Dendritic cell treated with granulocyte-macrophage colony-stimulating factor and Interleukin-4, amounts not matched to agents 40 ng/mL and 50 ng/mL, for 4 days (primary cell): ENCODE measurements around the gene ITGB8.
A peak's percentile ranks its signal among the peaks of the same experiment; 100 is the strongest.
"Not testable (repeated sequence)": the region's sequence is repeated elsewhere in the genome, so short reads cannot be mapped to it uniquely, and the experiment has no call there.

Experiments used
- H3K27ac Mint-ChIP-seq: one replicate; pipeline ENCODE4 v1.8.0; 2022; ENCODE audit warnings: mild to moderate bottlenecking, mixed read lengths
- H3K27me3 Mint-ChIP-seq: one replicate; pipeline ENCODE4 v1.8.0; 2022; ENCODE audit warnings: mild to moderate bottlenecking, mixed read lengths
- H3K36me3 Mint-ChIP-seq: one replicate; pipeline ENCODE4 v1.8.0; 2022; ENCODE audit warnings: low read depth, mixed read lengths
- H3K4me1 Mint-ChIP-seq: one replicate; pipeline ENCODE4 v1.8.0; 2022; ENCODE audit warnings: low read depth, mixed read lengths
- H3K4me3 Mint-ChIP-seq: one replicate; pipeline ENCODE4 v1.8.0; 2022; ENCODE audit warnings: mild to moderate bottlenecking, moderate library complexity, mixed read lengths
- H3K9me3 Mint-ChIP-seq: one replicate; pipeline ENCODE4 v1.8.0; 2022; ENCODE audit warnings: mixed read lengths
- intact Hi-C: fragments of 100-400 bp; cut with micrococcal nuclease; formaldehyde crosslinking; loops from one replicate; pipeline ENCODE4 v1.15.0; 2022

Gene ITGB8

DNA sequence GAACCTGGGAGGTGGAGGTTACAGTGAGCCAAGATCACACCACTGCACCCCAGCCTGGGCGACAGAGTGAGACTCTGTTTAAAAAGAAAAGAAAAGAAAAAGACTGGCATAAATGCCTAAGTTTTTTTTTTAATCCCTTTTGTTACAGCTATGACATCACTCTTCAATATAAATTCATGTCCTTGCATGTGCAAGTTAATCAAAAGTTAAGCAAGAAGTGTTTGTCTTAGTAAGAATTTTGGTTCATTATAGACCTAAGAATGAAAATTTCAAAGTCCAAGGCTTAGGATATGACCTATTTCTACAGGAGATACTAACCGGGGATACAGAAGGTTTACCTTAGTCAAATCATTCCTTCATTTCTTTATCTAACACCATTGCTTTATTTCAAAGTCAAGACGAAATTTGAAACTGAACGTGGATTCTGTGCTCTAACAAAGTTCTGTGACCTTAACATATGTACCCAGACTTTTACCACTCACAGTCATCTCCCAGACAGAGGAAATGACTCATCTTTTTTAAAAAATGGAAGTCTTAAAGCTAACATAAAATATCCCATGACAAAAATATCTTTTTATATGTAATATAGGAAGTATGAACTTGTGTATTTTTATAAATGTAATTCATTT lies 29.3 kb upstream of the ITGB8 start:
- Mint-ChIP-seq H3K9me3 (no peaks in the 10 kb centered on the region), H3K4me3 (no peak overlapping the region), H3K27ac (no peak overlapping the region), H3K36me3 (no peaks in the 10 kb centered on the region), H3K27me3 (no peaks in the 10 kb centered on the region), H3K4me1 (peaks cover 26% of the 10 kb centered on the region)
- intact Hi-C loops, result loop anchor here (5.0 kb wide), 1 partner anchor 79 kb away; no protein-coding TSS in a partner anchor

DNA sequence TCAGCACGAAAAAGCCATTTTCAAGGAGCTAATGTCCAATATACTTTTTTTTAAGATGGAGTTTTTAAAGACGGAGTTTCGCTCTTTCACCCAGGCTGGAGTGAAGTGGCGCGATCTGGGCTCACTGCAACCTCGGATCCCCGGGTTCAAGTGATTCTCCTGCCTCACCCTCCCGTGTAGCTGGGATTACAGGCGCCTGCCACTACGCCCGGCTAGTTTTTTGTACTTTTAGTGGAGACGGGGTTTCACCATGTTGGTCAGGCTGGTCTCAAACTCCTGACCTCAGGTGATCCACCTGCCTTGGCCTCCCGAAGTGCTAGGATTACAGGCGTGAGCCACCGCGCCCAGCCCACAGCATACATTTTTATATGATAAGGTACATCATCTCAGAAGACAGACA lies 28.4 kb upstream of the ITGB8 start:
- H3K36me3 Mint-ChIP-seq, H3K27me3 Mint-ChIP-seq, H3K9me3 Mint-ChIP-seq, H3K4me3 Mint-ChIP-seq: not testable (repeated sequence)
- intact Hi-C loops, result loop anchor here (5.0 kb wide), 1 partner anchor 80 kb away; no protein-coding TSS in a partner anchor
- H3K4me1 Mint-ChIP-seq, result peaks cover 26% of the 10 kb centered on the region
- peak overlapping the region; percentile 4 for H3K27ac Mint-ChIP-seq

DNA sequence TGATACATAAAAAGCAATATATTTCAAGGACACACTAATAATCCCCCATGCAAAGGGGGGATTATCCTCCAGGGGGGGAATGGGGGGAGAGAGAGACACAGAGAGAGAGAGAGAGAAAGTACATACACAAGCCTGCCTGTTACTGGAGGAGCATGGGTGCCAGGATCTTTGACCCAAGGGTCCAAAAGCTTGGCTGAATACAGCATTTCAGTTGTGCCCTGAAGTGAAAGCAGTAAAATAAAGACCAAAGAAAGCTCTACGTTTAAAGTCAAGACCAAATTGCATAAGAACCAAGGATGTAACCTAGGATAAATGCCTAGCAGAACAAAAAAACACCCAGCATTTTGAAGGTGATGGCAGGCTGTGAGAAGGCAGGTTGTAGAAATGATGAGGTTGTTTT lies 27.8 kb upstream of the ITGB8 start:
- Mint-ChIP-seq H3K36me3 (no peaks in the 10 kb centered on the region), H3K4me1 (peaks cover 26% of the 10 kb centered on the region), H3K27ac (peak overlapping the region; percentile 4), H3K9me3 (no peaks in the 10 kb centered on the region), H3K27me3 (peaks cover under 1% of the 10 kb centered on the region), H3K4me3 (no peak overlapping the region)
- intact Hi-C loops, result loop anchor here (5.0 kb wide), 1 partner anchor 81 kb away; no protein-coding TSS in a partner anchor

DNA sequence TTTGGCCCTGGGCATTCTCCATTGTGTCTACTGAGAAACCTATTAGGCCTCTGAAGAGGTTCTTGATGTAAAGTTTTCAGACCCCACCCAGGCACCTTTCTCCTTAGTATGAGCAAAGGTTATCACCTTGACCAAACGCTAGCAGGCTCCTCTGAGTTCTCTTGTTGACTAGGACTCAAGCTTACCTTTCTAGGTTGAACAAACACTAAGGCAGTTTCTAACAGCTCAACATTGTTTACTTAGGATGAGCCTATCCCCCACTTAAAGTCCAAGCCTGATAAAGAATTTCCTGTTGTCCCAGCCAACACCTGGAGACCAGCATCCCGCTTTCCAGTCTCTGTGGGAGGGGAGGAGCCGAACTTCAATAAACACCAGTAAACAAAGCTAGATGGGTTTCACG lies 26.3 kb upstream of the ITGB8 start:
- intact Hi-C loops, result loop anchor here (5.0 kb wide), 1 partner anchor 82 kb away; no protein-coding TSS in a partner anchor

DNA sequence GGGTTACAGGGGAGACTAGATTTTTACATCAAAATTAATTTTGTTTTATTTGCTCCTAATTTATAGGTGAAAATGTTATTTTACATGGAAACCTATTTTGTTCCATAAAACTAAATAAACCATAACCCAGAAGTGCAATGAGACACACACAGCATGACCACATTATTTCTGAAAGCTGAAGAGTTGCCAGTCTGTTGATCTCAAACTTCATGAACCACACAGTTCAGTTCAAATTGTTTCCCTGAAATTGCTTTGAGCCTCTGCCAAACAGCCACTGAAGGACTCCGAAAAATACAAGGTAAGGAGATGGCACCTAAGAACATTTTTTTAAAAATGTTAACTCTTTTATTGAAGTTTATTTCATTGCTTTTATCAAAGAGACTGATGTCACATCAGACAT lies 25.0 kb upstream of the ITGB8 start:
- no peak overlapping the region for H3K27ac Mint-ChIP-seq
- H3K4me3 Mint-ChIP-seq, result no peak overlapping the region
- no peaks in the 10 kb centered on the region for H3K9me3 Mint-ChIP-seq
- H3K4me1 Mint-ChIP-seq, result peaks cover 17% of the 10 kb centered on the region
- intact Hi-C loops, result no loop called here
- no peaks in the 10 kb centered on the region for H3K36me3 Mint-ChIP-seq
- peaks cover 4% of the 10 kb centered on the region for H3K27me3 Mint-ChIP-seq

More for the DNA sequence above, 26.3 kb upstream of the ITGB8 start:
- H3K4me3 Mint-ChIP-seq, result no peak overlapping the region
- H3K4me1 Mint-ChIP-seq, result peaks cover 25% of the 10 kb centered on the region
- no peaks in the 10 kb centered on the region for H3K9me3 Mint-ChIP-seq
- no peaks in the 10 kb centered on the region for H3K36me3 Mint-ChIP-seq
- H3K27ac Mint-ChIP-seq, result no peak overlapping the region
- H3K27me3 Mint-ChIP-seq, result peaks cover 4% of the 10 kb centered on the region

DNA sequence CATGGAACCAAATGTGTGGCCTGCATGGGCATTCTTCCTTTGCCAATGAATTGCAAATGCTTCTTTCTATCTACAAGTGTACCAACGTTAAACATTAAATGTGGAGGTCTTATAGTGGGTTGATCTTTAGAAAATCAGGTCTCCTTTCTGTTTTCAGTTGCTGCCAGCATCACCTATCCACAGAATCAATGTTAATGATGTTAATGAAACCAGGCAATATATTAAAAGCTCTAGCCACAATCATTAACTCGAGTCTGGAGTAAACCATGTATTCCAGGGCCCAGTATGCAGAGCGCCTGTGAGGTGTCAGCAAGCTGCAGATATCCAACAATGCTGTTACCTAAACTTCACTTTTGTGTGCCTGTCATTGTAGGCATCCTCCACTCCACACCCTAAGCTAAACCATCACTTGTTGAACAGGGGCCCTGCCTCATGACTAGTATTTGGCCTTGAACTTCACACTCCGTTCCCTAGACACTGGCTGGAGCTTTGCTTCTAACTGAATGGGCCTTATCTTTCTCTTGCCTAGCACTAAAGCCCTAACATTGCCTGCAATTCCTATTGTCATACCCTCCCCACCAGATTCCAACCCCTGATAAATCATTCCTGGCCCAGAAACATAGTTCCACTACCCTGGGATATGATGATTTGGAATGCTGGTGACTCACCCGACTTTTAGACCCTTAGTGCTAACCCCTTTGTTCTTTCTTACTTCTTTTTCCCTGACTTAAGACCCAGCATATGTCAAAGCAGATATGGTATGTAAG lies 24.3 kb upstream of the ITGB8 start:
- H3K27ac Mint-ChIP-seq, result no peak overlapping the region
- peaks cover 16% of the 10 kb centered on the region for H3K4me1 Mint-ChIP-seq
- intact Hi-C loops, result no loop called here
- no peaks in the 10 kb centered on the region for H3K9me3 Mint-ChIP-seq
- H3K36me3 Mint-ChIP-seq, result no peaks in the 10 kb centered on the region
- H3K27me3 Mint-ChIP-seq, result peaks cover 4% of the 10 kb centered on the region
- no peak overlapping the region for H3K4me3 Mint-ChIP-seq

DNA sequence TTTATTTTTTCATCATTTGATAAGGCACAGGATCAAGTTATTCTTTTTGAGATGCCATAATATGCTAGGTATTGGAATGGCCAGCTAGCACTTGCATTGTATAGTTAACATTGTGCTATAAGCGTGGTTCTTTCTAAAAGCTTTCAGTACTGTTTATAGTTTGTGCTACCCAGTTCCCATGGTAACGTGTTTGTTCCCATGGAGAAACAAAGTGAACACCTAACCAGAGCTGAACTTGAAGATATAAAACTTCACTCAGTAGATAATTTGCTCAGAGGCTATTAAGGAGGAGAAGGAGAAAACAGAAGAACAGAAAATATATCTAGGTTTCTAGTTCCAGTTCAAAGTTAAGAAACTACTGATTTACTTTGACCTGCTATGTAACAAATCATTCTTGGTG lies 23.6 kb upstream of the ITGB8 start:
- Mint-ChIP-seq H3K27ac (no peak overlapping the region), H3K4me3 (no peak overlapping the region), H3K4me1 (peaks cover 16% of the 10 kb centered on the region), H3K27me3 (peaks cover 4% of the 10 kb centered on the region), H3K9me3 (no peaks in the 10 kb centered on the region), H3K36me3 (no peaks in the 10 kb centered on the region)
- intact Hi-C loops, result no loop called here

DNA sequence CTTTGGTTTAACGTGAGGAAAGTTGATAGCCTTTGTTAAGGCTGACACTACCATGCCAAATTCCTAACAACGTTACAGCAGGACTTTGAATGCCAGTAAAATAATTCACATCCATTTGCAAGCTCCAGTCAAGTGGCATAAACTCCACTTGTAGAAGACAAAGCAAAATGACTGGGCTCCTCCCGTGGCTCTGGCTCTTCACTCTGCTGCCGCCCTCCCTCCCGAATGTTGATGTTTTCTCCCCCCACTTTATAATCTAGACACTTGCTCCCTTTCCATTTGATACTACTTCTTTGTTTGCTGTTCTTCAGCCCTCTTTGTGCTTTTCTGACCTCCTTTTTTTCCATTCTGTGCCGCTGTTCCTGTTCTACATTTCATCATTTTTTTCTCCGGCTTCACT lies 22.8 kb upstream of the ITGB8 start:
- Mint-ChIP-seq H3K27ac (no peak overlapping the region), H3K36me3 (no peaks in the 10 kb centered on the region), H3K9me3 (no peaks in the 10 kb centered on the region), H3K27me3 (peaks cover 4% of the 10 kb centered on the region), H3K4me3 (no peak overlapping the region), H3K4me1 (peaks cover 17% of the 10 kb centered on the region)
- intact Hi-C loops, result no loop called here

DNA sequence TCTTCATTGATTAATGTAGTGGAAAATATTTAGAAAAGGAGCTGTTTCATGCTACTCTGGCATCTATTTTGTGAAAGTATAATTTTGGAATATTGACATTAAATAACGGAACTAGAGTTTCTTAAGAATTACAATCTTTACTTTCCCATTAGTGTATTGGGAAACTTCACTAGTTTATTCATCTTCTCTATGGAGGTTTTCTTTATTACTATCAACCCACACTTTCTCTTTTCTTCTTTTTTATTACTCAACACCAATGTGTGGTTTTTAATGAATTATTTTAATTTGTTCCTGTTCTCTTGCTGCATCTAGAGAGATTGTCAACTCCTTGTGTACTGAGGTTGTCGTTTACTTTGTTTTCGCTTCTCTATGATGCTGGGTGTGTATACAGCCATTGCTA lies 20.4 kb upstream of the ITGB8 start:
- intact Hi-C loops, result loop anchor here (2.0 to 5.0 kb wide), 4 partner anchors 150 to 558 kb away; no protein-coding TSS in a partner anchor
- peaks cover 5% of the 10 kb centered on the region for H3K27me3 Mint-ChIP-seq
- no peak overlapping the region for H3K4me3 Mint-ChIP-seq
- no peaks in the 10 kb centered on the region for H3K36me3 Mint-ChIP-seq
- H3K9me3 Mint-ChIP-seq, result no peaks in the 10 kb centered on the region
- peaks cover 11% of the 10 kb centered on the region for H3K4me1 Mint-ChIP-seq
- no peak overlapping the region for H3K27ac Mint-ChIP-seq

DNA sequence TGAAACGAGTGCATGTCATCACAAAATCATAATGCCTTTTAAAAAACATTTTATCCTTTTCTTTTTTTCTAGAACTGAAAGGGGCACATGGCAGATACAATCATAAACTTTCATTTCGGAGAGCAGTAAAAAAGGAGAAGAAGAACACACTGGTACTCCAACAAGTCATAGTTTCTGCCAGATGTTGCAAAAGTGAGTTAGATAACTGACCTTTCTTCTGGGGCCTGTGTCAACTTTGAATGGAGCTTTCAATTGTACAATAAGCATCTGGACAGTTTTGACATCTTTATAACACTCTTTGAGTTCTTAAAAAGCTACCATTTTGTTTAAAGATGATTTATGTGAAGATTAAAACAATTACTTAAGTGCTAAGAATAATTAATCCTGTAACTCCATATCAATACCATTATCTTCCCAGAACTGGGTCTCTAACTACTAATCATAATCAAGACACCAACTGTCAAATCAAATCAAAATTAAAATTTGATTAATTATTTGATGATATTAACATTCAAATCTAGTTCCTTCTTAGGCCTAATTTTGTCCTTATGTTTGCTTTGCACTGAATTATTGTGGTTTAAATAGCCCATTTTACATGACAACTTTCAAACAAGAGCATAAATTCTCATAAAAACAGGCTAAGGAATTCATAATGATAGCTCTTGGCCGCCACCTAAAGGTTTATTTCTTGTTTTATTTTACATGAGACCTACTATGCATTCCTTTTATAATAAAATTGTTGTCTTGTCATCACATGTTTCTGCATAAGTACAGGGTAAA lies 19.5 kb upstream of the ITGB8 start:
- Mint-ChIP-seq H3K27ac (no peak overlapping the region), H3K36me3 (no peaks in the 10 kb centered on the region), H3K4me1 (peaks cover 11% of the 10 kb centered on the region), H3K27me3 (peaks cover 5% of the 10 kb centered on the region), H3K9me3 (no peaks in the 10 kb centered on the region), H3K4me3 (no peak overlapping the region)
- intact Hi-C loops, result loop anchor here (2.0 to 5.0 kb wide), 4 partner anchors 150 to 559 kb away; no protein-coding TSS in a partner anchor

DNA sequence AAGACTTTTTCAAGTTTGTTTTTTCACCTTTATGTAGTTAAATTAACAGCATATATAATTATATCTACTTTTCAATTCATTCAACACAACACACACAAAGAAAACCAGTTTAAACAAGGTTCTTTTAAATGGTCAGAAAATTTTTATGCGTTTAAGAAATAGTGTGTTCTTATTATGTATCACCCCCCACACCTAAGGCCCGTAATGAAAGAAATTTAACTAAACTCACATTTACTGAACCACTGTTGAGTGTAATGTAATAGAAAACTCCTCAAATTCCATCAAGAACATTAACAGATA lies 19.0 kb upstream of the ITGB8 start:
- H3K4me1 Mint-ChIP-seq, result peaks cover 11% of the 10 kb centered on the region
- no peaks in the 10 kb centered on the region for H3K9me3 Mint-ChIP-seq
- peaks cover 5% of the 10 kb centered on the region for H3K27me3 Mint-ChIP-seq
- no peaks in the 10 kb centered on the region for H3K36me3 Mint-ChIP-seq
- no peak overlapping the region for H3K4me3 Mint-ChIP-seq
- intact Hi-C loops, result loop anchor here (2.0 to 5.0 kb wide), 4 partner anchors 151 to 559 kb away; no protein-coding TSS in a partner anchor
- no peak overlapping the region for H3K27ac Mint-ChIP-seq

DNA sequence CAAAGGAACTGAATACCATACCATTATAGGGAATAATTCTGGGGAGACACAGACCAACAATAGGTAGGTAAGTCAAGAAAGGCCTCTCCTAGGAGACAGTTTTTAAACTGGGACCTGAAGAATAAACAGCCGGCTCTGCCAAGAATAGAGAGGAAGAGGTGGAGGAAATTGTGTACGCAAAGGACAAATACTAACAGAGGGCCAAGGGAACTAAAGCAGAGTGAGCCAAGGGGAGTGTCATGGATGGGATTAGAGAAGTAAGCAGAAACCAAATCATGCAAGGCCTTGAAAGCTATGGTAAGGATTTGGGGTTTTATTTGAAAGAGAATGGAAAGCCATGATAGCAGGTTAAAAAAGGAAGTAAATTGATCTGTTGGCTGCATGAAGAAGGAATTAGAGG lies 18.1 kb upstream of the ITGB8 start:
- Mint-ChIP-seq H3K27me3 (peaks cover 5% of the 10 kb centered on the region), H3K4me3 (no peak overlapping the region), H3K4me1 (peaks cover 11% of the 10 kb centered on the region), H3K27ac (no peak overlapping the region), H3K9me3 (no peaks in the 10 kb centered on the region), H3K36me3 (no peaks in the 10 kb centered on the region)
- intact Hi-C loops, result loop anchor here (5.0 kb wide), 2 partner anchors 285 to 560 kb away; no protein-coding TSS in a partner anchor

DNA sequence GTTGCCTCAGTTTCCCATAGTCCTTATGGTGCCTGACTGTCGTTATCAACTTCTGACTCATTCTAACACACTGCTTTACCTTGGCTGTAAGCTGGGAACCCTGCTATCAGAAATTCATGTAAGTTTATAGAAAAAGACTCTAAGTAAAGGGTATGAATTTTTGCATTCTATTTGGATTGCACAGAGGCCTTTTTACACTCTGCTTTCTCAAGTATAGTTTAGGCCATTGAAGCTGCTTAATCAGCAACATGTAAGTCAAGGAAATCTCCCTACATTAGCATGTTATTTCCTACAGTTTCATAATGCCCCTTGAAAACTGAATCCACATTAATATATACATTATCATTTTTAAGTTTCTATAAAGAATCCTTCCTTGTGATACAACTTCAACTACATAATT lies 17.1 kb upstream of the ITGB8 start:
- no peaks in the 10 kb centered on the region for H3K36me3 Mint-ChIP-seq
- H3K27ac Mint-ChIP-seq, result no peak overlapping the region
- no peaks in the 10 kb centered on the region for H3K9me3 Mint-ChIP-seq
- H3K4me1 Mint-ChIP-seq, result peaks cover 11% of the 10 kb centered on the region
- H3K4me3 Mint-ChIP-seq, result no peak overlapping the region
- intact Hi-C loops, result loop anchor here (5.0 kb wide), 2 partner anchors 284 to 561 kb away; no protein-coding TSS in a partner anchor
- peaks cover 2% of the 10 kb centered on the region for H3K27me3 Mint-ChIP-seq

DNA sequence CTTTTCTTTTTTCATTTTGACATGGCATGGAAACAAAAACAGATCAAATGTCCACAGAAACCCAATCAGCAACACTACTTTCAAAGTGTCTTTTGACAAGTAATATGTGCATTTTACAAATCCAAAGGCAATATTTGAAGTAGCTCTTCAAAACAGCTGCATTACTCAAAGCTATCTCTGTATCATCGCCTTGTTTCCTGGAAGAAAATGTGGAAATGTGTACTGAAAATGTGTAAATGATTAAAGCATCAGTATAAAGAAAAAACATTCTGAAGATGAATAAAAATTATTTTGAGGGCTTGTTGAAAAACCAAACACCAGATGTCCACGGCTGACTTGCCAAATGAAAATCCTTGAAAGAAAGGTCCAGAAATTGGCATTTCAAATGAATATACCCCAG lies 16.5 kb upstream of the ITGB8 start:
- intact Hi-C loops, result loop anchor here (5.0 kb wide), 2 partner anchors 283 to 562 kb away; no protein-coding TSS in a partner anchor
- Mint-ChIP-seq H3K4me1 (peaks cover 11% of the 10 kb centered on the region), H3K27ac (no peak overlapping the region), H3K27me3 (peaks cover 2% of the 10 kb centered on the region), H3K9me3 (no peaks in the 10 kb centered on the region), H3K36me3 (no peaks in the 10 kb centered on the region), H3K4me3 (no peak overlapping the region)
